ENCODE data around the gene FRMD4A.

FRMD4A gene

GRCh38 chr10:13842117-13842516 is 488.6 kb downstream of the FRMD4A start:
- no peak for DNase-seq (ENCODE audit: low read depth)
- H3K4me3 ChIP-seq (ENCODE audit: low read length) = no peak overlapping the region
- TF ChIP-seq CTCF (IDR thresholded peaks at IDR 0.05; ENCODE audit: insufficient read depth, low read depth, low read length, missing control alignments) = no peak

GRCh38 chr10:13840036-13840435 is 490.7 kb downstream of the FRMD4A start:
- H3K4me3 ChIP-seq (ENCODE audit: low read length) = no peak overlapping the region
- no peak for DNase-seq (ENCODE audit: low read depth)
- no peak for TF ChIP-seq CTCF (IDR thresholded peaks at IDR 0.05; ENCODE audit: insufficient read depth, low read depth, low read length, missing control alignments)

- H3K4me3 ChIP-seq (ENCODE audit: low read length) = no peak overlapping the region
- peak; percentile 70 for DNase-seq (ENCODE audit: low read depth)
- no peak for TF ChIP-seq CTCF (IDR thresholded peaks at IDR 0.05; ENCODE audit: insufficient read depth, low read depth, low read length, missing control alignments)
Measured at GRCh38 chr10:13839430-13839990, 491.2 kb downstream of the FRMD4A start.

GRCh38 chr10:13839030-13839429 is 491.7 kb downstream of the FRMD4A start:
- DNase-seq (ENCODE audit: low read depth) = no peak
- no peak overlapping the region for H3K4me3 ChIP-seq (ENCODE audit: low read length)
- no peak for TF ChIP-seq CTCF (IDR thresholded peaks at IDR 0.05; ENCODE audit: insufficient read depth, low read depth, low read length, missing control alignments)

GRCh38 chr10:13837966-13838365 is 492.8 kb downstream of the FRMD4A start:
- no peak for TF ChIP-seq CTCF (IDR thresholded peaks at IDR 0.05; ENCODE audit: insufficient read depth, low read depth, low read length, missing control alignments)
- DNase-seq (ENCODE audit: low read depth) = no peak
- no peak overlapping the region for H3K4me3 ChIP-seq (ENCODE audit: low read length)

GRCh38 chr10:13834581-13835286 is 496.0 kb downstream of the FRMD4A start:
- no peak overlapping the region for H3K4me3 ChIP-seq (ENCODE audit: low read length)
- TF ChIP-seq CTCF (IDR thresholded peaks at IDR 0.05; ENCODE audit: insufficient read depth, low read depth, low read length, missing control alignments) = no peak
- DNase-seq (ENCODE audit: low read depth) = no peak

- no peak for TF ChIP-seq CTCF (IDR thresholded peaks at IDR 0.05; ENCODE audit: insufficient read depth, low read depth, low read length, missing control alignments)
- no peak for DNase-seq (ENCODE audit: low read depth)
- H3K4me3 ChIP-seq (ENCODE audit: low read length) = no peak overlapping the region
Measured at GRCh38 chr10:13831711-13832141, 499.0 kb downstream of the FRMD4A start.

Measured in epithelial cell of esophagus (primary cell).